ENCODE measurements around the gene DIP2A.
"Not testable (repeated sequence)": the region's sequence is repeated elsewhere in the genome, so short reads cannot be mapped to it uniquely, and the experiment has no call there.

The DIP2A gene

DNA sequence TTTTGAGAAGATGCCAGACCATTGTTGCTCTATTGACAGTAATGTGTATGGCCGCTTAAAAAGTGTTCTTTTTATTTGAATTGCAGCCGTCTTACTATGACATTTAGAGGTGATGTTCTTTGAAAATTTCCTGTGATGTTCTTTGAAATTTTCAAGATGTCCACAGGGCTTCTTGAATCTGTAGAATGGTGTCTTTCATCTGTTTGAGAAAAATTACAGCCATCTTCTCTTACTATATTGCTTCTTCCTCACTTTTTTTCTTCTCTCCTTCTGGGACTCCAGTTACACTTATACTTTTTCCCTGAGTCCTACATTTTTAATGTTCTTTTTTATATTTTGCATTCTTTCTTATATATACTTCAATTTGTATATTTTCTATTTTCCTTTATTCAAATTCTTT, 57.4 kb downstream of the DIP2A start:
- FAIRE-seq: no peak
- no peak for TF ChIP-seq POLR2A (IDR thresholded peaks at IDR 0.05; ENCODE audit: low read depth, low read length)
- no peak for TF ChIP-seq TAF1 (IDR thresholded peaks at IDR 0.05; ENCODE audit: borderline replicate concordance, low read depth, low read length)
- no peak for TF ChIP-seq POLR2AphosphoS5 (IDR thresholded peaks at IDR 0.05; ENCODE audit: low read depth, low read length)
- DNase-seq (ENCODE audit: insufficient read length): no peak

DNA sequence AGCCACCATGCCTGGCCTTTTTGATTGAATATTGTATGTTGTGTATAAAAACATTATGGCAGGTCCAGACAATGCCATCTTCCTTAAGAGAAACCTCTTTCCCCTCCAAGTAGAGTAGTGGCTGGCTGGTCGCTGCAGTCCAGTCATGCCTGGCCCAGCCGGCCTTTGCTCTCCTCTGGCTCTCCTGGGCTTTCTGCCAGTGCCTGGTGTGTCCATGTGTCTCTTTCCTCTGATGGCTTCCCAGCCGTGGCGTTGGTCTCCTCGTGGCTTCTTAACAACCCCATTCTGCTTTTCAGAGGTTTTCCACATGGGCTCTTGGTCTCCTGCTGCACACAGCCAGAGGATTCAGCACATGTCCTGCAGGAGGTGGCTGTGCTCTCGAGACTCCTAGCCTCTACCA, 58.7 kb downstream of the DIP2A start:
- TF ChIP-seq TAF1 (IDR thresholded peaks at IDR 0.05; ENCODE audit: borderline replicate concordance, low read depth, low read length) (no peak), POLR2A (IDR thresholded peaks at IDR 0.05; ENCODE audit: low read depth, low read length) (no peak), POLR2AphosphoS5 (IDR thresholded peaks at IDR 0.05; ENCODE audit: low read depth, low read length) (no peak)
- DNase-seq (ENCODE audit: insufficient read length) (no peak), FAIRE-seq (no peak)

DNA sequence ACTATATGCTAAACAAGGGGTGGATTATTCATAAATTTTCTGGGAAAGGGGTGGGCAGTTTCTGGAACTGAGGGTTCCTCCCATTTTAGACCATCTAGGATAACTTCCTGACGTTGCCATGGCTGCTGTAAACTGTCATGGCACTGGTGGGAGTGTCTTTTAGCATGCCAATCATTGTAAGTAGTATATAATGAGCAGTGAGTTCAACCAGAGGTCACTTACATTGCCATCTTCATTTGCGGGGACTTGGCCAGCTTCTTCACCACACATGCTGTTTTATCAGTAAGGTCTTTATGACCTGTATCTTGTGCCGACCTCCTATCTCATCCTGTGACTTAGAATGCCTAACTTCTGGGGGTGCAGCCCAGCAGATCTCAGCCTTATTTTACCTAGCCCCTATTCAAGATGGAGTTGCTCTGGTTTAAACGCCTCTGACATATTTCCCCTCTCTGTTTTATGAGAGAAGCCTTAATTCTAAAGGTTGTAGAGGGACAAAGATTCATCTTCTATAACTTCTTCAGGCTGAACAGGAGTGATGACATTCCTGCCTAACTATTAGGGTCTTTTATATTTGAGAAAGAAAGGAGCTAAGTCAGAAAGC, 60.4 kb downstream of the DIP2A start:
- no peak for TF ChIP-seq POLR2AphosphoS5 (IDR thresholded peaks at IDR 0.05; ENCODE audit: low read depth, low read length)
- TF ChIP-seq TAF1 (IDR thresholded peaks at IDR 0.05; ENCODE audit: borderline replicate concordance, low read depth, low read length): no peak
- no peak for TF ChIP-seq POLR2A (IDR thresholded peaks at IDR 0.05; ENCODE audit: low read depth, low read length)
- FAIRE-seq (no peak), DNase-seq (ENCODE audit: insufficient read length) (no peak)

DNA sequence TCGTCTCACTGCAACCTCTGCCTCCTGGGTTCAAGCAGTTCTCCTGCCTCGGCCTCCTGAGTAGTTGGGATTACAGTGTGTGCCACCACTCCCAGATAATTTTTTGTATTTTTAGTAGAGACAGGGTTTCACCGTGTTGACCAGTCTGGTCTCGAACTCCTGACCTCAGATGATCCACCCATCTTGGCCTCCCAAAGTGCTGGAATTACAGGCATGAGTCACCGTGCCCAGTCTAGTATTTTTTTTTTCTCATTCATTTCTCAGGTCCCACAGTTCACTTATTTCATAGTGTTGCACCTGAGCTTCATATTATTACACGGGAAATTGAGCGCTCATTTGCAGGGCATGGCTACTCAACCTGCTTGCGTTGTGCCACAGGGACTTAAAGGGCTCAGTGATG, 68.7 kb downstream of the DIP2A start:
- DNase-seq (ENCODE audit: insufficient read length); FAIRE-seq: not testable (repeated sequence)

DNA sequence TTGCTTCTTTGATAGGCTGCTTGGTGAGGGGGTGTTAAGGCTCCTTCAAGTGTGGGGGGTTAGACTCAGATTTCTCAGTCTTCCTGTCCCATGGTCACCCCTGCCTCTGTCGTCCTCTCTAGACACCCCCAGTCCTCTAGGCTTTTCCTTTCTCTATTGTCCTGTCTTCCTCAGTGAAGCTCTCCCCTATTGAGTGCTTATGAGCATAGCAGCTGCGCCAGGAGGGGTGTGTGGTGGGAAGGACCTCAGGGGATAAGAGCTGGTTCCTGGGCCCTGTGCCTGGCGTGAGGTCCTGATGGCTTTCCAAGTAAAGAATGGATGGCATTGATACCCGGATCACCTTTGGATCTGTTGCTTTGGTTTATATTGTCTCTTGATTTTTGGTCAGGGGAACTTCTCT, 69.1 kb downstream of the DIP2A start:
- TF ChIP-seq POLR2A (IDR thresholded peaks at IDR 0.05; ENCODE audit: low read depth, low read length) (no peak), POLR2AphosphoS5 (IDR thresholded peaks at IDR 0.05; ENCODE audit: low read depth, low read length) (no peak), TAF1 (IDR thresholded peaks at IDR 0.05; ENCODE audit: borderline replicate concordance, low read depth, low read length) (no peak)
- DNase-seq (ENCODE audit: insufficient read length): no peak
- no peak for FAIRE-seq

DNA sequence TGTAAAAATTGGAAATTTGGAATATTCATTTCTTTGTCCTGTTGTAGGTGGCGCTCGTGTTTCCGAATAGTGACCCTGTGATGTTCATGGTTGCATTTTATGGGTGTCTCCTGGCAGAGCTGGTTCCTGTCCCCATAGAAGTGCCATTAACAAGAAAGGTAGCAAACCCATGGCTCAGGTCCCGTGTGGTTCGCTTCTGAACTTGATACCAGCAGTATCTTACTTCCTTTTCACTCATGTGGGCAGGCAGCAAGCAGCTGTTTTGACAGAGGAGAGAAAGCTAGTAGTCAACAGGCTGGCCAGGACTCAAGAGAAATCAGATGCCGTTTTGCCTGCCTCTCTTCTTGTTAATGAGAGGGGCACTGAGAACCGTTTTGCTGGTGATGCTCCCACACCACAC, 73.4 kb downstream of the DIP2A start:
- FAIRE-seq (no peak), DNase-seq (ENCODE audit: insufficient read length) (no peak)
- TF ChIP-seq POLR2A (IDR thresholded peaks at IDR 0.05; ENCODE audit: low read depth, low read length) (no peak), TAF1 (IDR thresholded peaks at IDR 0.05; ENCODE audit: borderline replicate concordance, low read depth, low read length) (no peak), POLR2AphosphoS5 (IDR thresholded peaks at IDR 0.05; ENCODE audit: low read depth, low read length) (no peak)

DNA sequence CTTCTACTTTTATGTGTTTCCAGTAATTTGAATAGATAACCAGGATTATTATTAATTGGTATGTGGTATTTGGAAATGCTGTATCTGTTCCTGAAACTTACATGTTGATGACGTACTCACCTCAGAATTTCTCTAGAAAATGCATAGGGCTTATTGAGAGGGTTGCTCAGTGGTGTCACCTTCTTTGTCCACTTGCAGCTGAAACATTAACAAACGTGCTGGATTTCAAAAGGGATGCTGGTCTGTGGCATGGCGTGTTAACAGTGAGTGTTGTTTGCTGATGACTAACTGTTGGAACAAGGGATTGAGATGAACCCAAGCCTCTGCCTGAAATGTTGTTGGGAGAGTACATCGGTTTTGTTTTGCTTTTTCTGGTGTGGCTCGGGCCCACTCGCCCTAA, 78.3 kb downstream of the DIP2A start:
- no peak for FAIRE-seq
- DNase-seq (ENCODE audit: insufficient read length): no peak
- no peak for TF ChIP-seq POLR2AphosphoS5 (IDR thresholded peaks at IDR 0.05; ENCODE audit: low read depth, low read length)
- no peak for TF ChIP-seq TAF1 (IDR thresholded peaks at IDR 0.05; ENCODE audit: borderline replicate concordance, low read depth, low read length)
- TF ChIP-seq POLR2A (IDR thresholded peaks at IDR 0.05; ENCODE audit: low read depth, low read length): no peak

DNA sequence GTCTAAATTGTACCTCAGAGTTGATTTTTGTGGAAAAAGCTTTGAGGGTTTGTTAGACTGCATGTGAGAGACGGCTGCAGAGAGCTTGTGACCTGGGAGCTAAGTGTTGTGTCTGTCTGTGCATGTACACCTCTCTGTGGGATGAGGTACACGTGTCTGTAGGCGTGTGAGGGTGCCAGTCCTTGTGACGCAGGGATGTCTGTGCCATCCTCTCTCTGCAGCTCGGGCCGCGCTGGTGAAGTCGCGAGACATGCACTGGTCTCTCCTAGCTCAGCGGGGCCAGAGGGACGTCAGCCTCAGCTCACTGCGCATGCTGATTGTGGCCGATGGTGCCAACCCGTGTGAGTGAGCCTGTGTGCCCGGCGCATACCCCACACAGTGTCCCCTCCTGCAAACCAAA, 79.6 kb downstream of the DIP2A start:
- DNase-seq (ENCODE audit: insufficient read length) (no peak), FAIRE-seq (no peak)
- TF ChIP-seq POLR2AphosphoS5 (IDR thresholded peaks at IDR 0.05; ENCODE audit: low read depth, low read length) (no peak), TAF1 (IDR thresholded peaks at IDR 0.05; ENCODE audit: borderline replicate concordance, low read depth, low read length) (no peak), POLR2A (IDR thresholded peaks at IDR 0.05; ENCODE audit: low read depth, low read length) (no peak)

DNA sequence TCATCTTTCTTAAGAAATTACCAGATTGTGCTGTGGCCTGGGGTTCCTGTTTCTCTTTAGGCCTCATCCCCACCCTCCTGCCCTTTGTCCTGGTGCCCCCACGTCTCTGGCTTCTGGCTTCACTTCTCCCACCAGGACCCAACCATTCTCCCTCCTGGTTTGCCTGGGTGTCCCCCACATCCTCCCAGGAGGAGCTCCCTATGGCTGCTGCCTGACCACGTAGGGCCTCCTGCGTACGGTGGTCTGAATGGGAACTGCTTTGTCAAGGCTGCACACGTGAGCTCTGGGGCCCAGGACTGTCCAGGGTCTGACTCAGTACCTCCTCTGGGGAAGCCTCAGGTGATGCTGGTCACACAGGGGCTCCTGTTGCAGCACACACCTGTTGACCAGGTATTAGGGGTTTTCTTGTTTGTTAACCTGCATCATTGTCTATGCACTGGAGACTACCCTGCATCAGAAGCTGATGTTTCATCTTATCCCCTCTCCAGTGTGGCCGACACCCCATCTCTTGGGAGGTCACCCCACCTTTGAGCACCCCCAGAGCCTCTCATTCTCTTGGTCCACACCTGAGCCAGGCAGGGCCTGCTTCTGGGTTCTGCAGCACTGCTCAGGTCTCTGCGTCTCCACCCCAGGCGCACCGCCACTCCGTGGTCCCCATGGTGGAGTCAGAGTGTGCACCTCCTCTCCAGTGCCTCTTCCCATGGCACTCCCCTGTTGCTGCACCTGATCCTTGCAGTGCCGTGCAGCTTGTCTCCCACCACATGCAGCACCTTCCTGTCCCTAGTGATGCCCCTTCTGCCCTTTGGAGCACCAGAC, 80.4 kb downstream of the DIP2A start:
- TF ChIP-seq TAF1 (IDR thresholded peaks at IDR 0.05; ENCODE audit: borderline replicate concordance, low read depth, low read length) (no peak), POLR2AphosphoS5 (IDR thresholded peaks at IDR 0.05; ENCODE audit: low read depth, low read length) (no peak), POLR2A (IDR thresholded peaks at IDR 0.05; ENCODE audit: low read depth, low read length) (no peak)
- DNase-seq (ENCODE audit: insufficient read length): no peak
- no peak for FAIRE-seq

DNA sequence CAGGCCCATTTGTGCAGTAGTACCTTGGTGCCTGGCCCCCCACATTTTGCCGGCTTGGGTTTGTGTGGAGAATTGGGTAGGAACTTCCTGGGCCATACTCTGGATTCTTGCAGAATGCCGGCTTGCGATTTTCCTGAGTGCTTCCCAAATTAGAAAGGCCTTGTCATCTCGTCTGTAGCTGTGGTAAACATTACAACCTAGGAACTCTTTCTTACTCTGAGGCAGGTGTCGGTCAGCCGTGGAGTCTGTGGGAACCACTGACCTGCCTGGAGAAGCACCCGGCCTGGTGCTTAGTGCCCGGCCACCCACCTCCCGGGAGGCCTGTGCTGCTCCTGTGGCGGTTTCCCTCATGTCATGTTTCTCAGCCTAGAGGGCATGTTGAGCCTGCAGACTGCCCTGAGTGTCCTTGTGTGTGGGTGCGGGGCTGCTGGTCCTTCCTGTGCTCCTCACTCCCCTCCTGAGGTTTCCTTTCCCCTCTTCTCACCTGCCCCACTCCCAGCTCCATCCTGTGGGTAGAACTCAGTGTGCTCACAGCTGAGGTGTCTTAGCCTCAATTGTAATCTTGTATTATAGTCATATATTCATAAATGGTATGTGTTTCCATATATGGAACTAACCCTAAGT, 81.5 kb downstream of the DIP2A start:
- TF ChIP-seq POLR2AphosphoS5 (IDR thresholded peaks at IDR 0.05; ENCODE audit: low read depth, low read length) (no peak), TAF1 (IDR thresholded peaks at IDR 0.05; ENCODE audit: borderline replicate concordance, low read depth, low read length) (no peak), POLR2A (IDR thresholded peaks at IDR 0.05; ENCODE audit: low read depth, low read length) (no peak)
- no peak for DNase-seq (ENCODE audit: insufficient read length)
- no peak for FAIRE-seq

DNA sequence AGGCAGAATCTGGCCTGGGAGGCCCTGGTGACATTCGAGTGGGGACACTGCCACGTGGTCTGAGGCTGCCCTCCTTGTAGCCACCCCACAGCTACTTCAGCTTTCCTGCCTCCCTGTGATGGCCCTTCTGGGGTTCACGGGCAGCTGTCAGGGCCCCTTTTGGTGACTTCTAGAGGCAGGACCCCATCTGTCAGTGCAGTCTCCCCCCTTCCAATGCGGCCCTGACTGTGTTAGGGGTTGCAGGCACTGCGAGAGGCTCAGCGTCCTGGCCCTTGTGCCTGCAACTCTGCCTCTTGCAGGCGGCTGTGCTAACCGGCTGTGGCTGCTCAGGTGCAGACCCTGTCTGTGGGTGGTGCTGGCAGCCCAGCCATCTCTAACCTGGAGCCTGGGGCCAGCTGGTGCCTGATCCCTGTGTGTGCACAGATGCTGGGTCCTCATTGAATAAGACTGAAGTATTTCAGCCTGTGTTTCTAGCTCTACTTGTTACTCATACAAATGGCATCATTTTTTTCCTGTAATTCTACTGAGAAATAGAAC, 84.0 kb downstream of the DIP2A start:
- TF ChIP-seq POLR2A (IDR thresholded peaks at IDR 0.05; ENCODE audit: low read depth, low read length): no peak
- no peak for TF ChIP-seq TAF1 (IDR thresholded peaks at IDR 0.05; ENCODE audit: borderline replicate concordance, low read depth, low read length)
- no peak for TF ChIP-seq POLR2AphosphoS5 (IDR thresholded peaks at IDR 0.05; ENCODE audit: low read depth, low read length)
- DNase-seq (ENCODE audit: insufficient read length) (no peak), FAIRE-seq (no peak)

DNA sequence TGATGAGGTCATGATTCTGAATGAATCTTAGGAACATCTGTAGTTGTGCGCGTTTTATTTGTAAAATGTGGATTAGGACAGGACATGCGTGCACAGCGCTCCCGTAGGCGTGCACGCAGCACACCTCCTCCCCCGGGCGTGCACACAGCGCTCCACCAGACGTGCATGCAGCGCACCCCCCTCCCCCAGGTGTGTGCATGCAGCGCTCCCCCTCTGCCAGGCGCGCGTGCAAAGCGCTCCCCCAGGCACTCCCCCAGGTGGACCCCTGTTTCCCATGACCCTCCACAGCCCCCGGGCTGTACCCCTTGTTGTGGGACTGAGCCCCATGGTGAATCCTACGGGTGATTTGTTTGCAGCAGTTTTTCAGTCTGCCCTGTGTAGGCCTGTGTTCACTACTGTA, 84.6 kb downstream of the DIP2A start:
- no peak for TF ChIP-seq TAF1 (IDR thresholded peaks at IDR 0.05; ENCODE audit: borderline replicate concordance, low read depth, low read length)
- TF ChIP-seq POLR2AphosphoS5 (IDR thresholded peaks at IDR 0.05; ENCODE audit: low read depth, low read length): no peak
- no peak for TF ChIP-seq POLR2A (IDR thresholded peaks at IDR 0.05; ENCODE audit: low read depth, low read length)
- DNase-seq (ENCODE audit: insufficient read length) (no peak), FAIRE-seq (no peak)

All from GM12892 (cell line).